Activated CD8-positive, alpha-beta T cell treated with anti-CD3 and anti-CD28 coated beads, Interleukin-2, amount 10 ng/mL, durations not matched to agents 7 days and 5 days (primary cell): ENCODE measurements around the gene EMB. TPM values are rescaled to one million over a fixed set of nuclear protein-coding genes. Genes with fewer than 3 reads are reported as not detected.
"Not testable (repeated sequence)": the region's sequence is repeated elsewhere in the genome, so short reads cannot be mapped to it uniquely, and the experiment has no call there.

Experiments
- ATAC-seq: fragments of 150-1000 bp; cut with Tn5 transposase; one replicate; pipeline ENCODE4 v1.10.0; 2021; ENCODE audit warnings: moderate library complexity
- CTCF ChIA-PET: fragments of 350-600 bp; sonication (Branson Sonifier 250); formaldehyde crosslinking; loops from one replicate; lab custom pipeline; 2021; ENCODE audit warnings: antibody characterized with exemption; lab: Charles Lee
- POLR2A ChIA-PET: fragments of 350-600 bp; sonication (Branson Sonifier 250); formaldehyde crosslinking; loops from one replicate; lab custom pipeline; 2021; ENCODE audit warnings: antibody characterized with exemption; lab: Charles Lee
- DNase-seq: peaks from one replicate; pipeline ENCODE4 v3.0.0-alpha.2; 2020
- H3K27ac Mint-ChIP-seq: one replicate; pipeline ENCODE4 v1.8.0; 2021; ENCODE audit warnings: mild to moderate bottlenecking, mixed read lengths
- H3K27me3 Mint-ChIP-seq: one replicate; pipeline ENCODE4 v1.8.0; 2021; ENCODE audit warnings: low read depth, mixed read lengths
- H3K36me3 Mint-ChIP-seq: one replicate; pipeline ENCODE4 v1.8.0; 2021; ENCODE audit warnings: low read depth, mixed read lengths
- H3K4me1 Mint-ChIP-seq: one replicate; pipeline ENCODE4 v1.8.0; 2021; ENCODE audit warnings: low read depth, mixed read lengths
- H3K4me3 Mint-ChIP-seq: one replicate; pipeline ENCODE4 v1.8.0; 2021; ENCODE audit warnings: mild to moderate bottlenecking, mixed read lengths
- H3K9me3 Mint-ChIP-seq: one replicate; pipeline ENCODE4 v1.8.0; 2022; ENCODE audit warnings: mixed read lengths; ENCODE audit not compliant: insufficient read depth
- total RNA-seq, 2 experiments: library from RNA; stranded (reverse); gene quantifications; one replicate each; pipeline ENCODE4 v1.2.3, GENCODE V29; 2021

EMB gene
- total RNA-seq, 2 experiments from 2014 or later, result 139 to 149 TPM

- ChIA-PET POLR2A (interaction anchor here (1.0 to 1.5 kb wide), 3 partner anchors 14 to 222 kb away, joined by 3 to 7 read pairs (median 4); no protein-coding TSS in a partner anchor), CTCF (interaction anchor here (1.0 kb wide), 2 partner anchors 93 to 306 kb away, joined by 3 read pairs; no protein-coding TSS in a partner anchor)
- H3K27ac Mint-ChIP-seq, result peak overlapping the region; percentile 97
- H3K36me3 Mint-ChIP-seq, result peaks cover 13% of the 10 kb centered on the region
- ATAC-seq (peak; percentile 32), DNase-seq (peak; percentile 59)
- no peaks in the 10 kb centered on the region for H3K27me3 Mint-ChIP-seq
- peaks cover 18% of the 10 kb centered on the region for H3K9me3 Mint-ChIP-seq
- peaks cover 66% of the 10 kb centered on the region for H3K4me1 Mint-ChIP-seq
- H3K4me3 Mint-ChIP-seq, result peak overlapping the region; percentile 74
Observed at GRCh38 chr5:50445296-50445949, 4.3 kb upstream of the EMB start.

DNA sequence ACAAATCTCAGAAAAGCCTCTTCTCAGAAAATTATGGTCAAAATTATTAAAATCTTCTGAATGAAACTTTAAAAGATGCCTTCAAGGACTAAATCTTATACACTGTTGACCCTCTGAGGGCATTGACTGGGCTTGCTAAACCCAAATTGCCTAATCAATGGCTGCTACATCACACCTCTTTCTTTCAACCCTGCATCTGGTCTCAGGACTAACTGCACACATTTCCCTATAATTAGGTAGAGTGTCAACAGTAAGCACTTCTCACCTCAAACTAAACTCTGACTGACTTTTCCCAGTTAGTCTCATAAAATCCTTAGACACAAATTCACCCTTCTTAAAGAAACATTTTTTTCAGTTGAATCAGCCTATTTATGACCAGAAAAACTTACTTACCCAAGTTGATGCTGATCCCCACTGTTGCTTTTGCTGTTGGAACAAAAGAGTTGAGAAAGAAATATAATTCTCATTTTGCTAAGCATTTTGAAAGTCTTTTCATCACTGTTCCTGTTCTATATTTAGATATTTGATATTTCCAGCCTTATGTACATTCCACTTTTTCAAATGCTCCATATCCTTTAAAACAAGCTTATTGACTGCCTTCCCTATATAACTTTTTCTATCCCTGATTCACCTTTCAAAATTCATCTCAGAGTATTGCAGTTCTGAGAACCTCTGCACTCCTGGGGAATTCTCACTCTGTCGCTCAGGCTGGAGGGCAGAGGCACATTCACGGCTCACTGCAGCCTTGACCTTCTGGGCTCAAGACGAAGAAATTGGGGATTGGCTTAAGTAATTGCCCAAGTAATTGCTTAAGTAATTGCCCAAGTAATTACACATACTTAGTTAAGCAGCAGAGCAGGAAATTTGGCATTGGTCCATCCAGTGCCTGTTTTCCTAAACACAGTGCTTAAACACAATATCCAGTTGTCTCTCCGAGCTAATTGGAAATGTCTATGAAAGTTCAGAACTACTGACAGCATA is 1.8 kb upstream of the EMB start:
- DNase-seq, H3K27ac Mint-ChIP-seq, ATAC-seq, H3K4me3 Mint-ChIP-seq, POLR2A ChIA-PET, H3K27me3 Mint-ChIP-seq: not testable (repeated sequence)
- CTCF ChIA-PET, result interaction anchor here (0.8 to 3.0 kb wide), 4 partner anchors 131 to 273 kb away, joined by 3 to 10 read pairs (median 4); no protein-coding TSS in a partner anchor
- H3K36me3 Mint-ChIP-seq, result peaks cover 29% of the 10 kb centered on the region
- peaks cover 10% of the 10 kb centered on the region for H3K9me3 Mint-ChIP-seq
- peaks cover 75% of the 10 kb centered on the region for H3K4me1 Mint-ChIP-seq

GRCh38 chr5:50441493-50441955 is 436 bp upstream of the EMB start:
- ATAC-seq (peak; percentile 9), DNase-seq (no peak)
- H3K27ac Mint-ChIP-seq, result peak overlapping the region; percentile 96
- H3K4me3 Mint-ChIP-seq, result peak overlapping the region; percentile 86
- ChIA-PET CTCF (interaction anchor here (0.8 to 3.0 kb wide), 18 partner anchors 11 to 311 kb away, joined by 3 to 11 read pairs (median 3); partner anchors contain the start of gene PARP8), POLR2A (interaction anchor here (0.6 to 2.6 kb wide), 11 partner anchors 10 to 303 kb away, joined by 3 to 29 read pairs (median 4); partner anchors contain the start of gene PARP8)
- peaks cover 3% of the 10 kb centered on the region for H3K9me3 Mint-ChIP-seq
- H3K4me1 Mint-ChIP-seq, result peaks cover 72% of the 10 kb centered on the region
- H3K36me3 Mint-ChIP-seq, result peaks cover 30% of the 10 kb centered on the region
- H3K27me3 Mint-ChIP-seq, result no peaks in the 10 kb centered on the region

- Mint-ChIP-seq H3K36me3 (peaks cover 37% of the 10 kb centered on the region), H3K4me3 (peak overlapping the region; percentile 86), H3K9me3 (no peaks in the 10 kb centered on the region), H3K27me3 (no peaks in the 10 kb centered on the region), H3K27ac (no peak overlapping the region), H3K4me1 (peaks cover 69% of the 10 kb centered on the region)
- ChIA-PET CTCF (interaction anchor here (1.1 to 1.8 kb wide), 3 partner anchors 74 to 317 kb away, joined by 3 to 9 read pairs (median 5); no protein-coding TSS in a partner anchor), POLR2A (no interaction called here)
- no peak for ATAC-seq
- DNase-seq, result no peak
Observed at GRCh38 chr5:50439221-50439620, 1.9 kb downstream of the EMB start.

DNA sequence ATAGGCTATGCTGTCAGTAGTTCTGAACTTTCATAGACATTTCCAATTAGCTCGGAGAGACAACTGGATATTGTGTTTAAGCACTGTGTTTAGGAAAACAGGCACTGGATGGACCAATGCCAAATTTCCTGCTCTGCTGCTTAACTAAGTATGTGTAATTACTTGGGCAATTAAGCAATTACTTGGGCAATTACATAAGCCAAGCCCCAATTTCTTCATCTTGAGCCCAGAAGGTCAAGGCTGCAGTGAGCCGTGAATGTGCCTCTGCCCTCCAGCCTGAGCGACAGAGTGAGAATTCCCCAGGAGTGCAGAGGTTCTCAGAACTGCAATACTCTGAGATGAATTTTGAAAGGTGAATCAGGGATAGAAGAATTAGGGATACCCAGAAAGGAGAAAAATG is 3.0 kb downstream of the EMB start:
- H3K4me3 Mint-ChIP-seq, CTCF ChIA-PET, DNase-seq, POLR2A ChIA-PET, H3K27me3 Mint-ChIP-seq, ATAC-seq, H3K9me3 Mint-ChIP-seq, H3K27ac Mint-ChIP-seq: not testable (repeated sequence)
- Mint-ChIP-seq H3K36me3 (peaks cover 40% of the 10 kb centered on the region), H3K4me1 (peaks cover 67% of the 10 kb centered on the region)

- Mint-ChIP-seq H3K36me3 (peaks cover 48% of the 10 kb centered on the region), H3K4me1 (peaks cover 67% of the 10 kb centered on the region), H3K27me3 (no peaks in the 10 kb centered on the region), H3K9me3 (no peaks in the 10 kb centered on the region), H3K27ac (no peak overlapping the region), H3K4me3 (no peak overlapping the region)
- DNase-seq (no peak), ATAC-seq (no peak)
- POLR2A ChIA-PET, result no interaction called here
- CTCF ChIA-PET, result no interaction called here
Observed at GRCh38 chr5:50435168-50435567, 5.9 kb downstream of the EMB start.

- not testable (repeated sequence) for H3K4me3 Mint-ChIP-seq, ATAC-seq, H3K9me3 Mint-ChIP-seq, DNase-seq, H3K27me3 Mint-ChIP-seq
- ChIA-PET POLR2A (interaction anchor here (1.1 to 1.2 kb wide), 2 partner anchors 10 to 14 kb away, joined by 4 read pairs; no protein-coding TSS in a partner anchor), CTCF (interaction anchor here (0.7 kb wide), 1 partner anchor 10 kb away, joined by 4 read pairs; the partner anchor contains the start of gene EMB)
- Mint-ChIP-seq H3K36me3 (peaks cover 49% of the 10 kb centered on the region), H3K27ac (peak overlapping the region; percentile 64), H3K4me1 (peaks cover 61% of the 10 kb centered on the region)
Observed at GRCh38 chr5:50431133-50431904, 9.8 kb downstream of the EMB start.

- H3K27me3 Mint-ChIP-seq, H3K4me3 Mint-ChIP-seq, H3K27ac Mint-ChIP-seq, ATAC-seq, POLR2A ChIA-PET, DNase-seq: not testable (repeated sequence)
- Mint-ChIP-seq H3K9me3 (peaks cover 15% of the 10 kb centered on the region), H3K4me1 (peaks cover 31% of the 10 kb centered on the region), H3K36me3 (peaks cover 78% of the 10 kb centered on the region)
- CTCF ChIA-PET, result interaction anchor here (1.4 kb wide), 1 partner anchor 18 kb away, joined by 6 read pairs; the partner anchor contains the start of gene EMB
Observed at GRCh38 chr5:50423100-50423799, 17.8 kb downstream of the EMB start.

DNA sequence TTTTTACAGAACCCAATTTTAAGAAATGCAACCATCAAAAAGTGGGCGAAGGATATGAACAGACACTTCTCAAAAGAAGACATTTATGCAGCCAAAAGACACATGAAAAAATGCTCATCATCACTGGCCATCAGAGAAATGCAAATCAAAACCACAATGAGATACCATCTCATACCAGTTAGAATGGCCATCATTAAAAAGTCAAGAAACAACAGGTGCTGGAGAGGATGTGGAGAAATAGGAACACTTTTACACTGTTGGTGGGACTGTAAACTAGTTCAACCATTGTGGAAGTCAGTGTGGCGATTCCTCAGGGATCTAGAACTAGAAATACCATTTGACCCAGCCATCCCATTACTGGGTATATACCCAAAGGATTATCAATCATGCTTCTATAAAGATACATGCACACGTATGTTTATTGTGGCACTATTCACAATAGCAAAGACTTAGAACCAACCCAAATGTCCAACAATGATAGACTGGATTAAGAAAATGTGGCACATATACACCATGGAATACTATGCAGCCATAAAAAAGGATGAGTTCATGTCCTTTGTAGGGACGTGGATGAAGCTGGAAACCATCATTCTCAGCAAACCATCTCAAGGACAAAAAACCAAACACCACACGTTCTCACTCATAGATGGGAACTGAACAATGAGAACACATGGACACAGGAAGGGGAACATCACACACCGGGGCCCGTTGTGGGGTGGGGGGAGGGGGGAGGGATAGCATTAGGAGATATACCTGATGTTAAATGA is 19.7 kb downstream of the EMB start:
- ATAC-seq, CTCF ChIA-PET, POLR2A ChIA-PET, DNase-seq, H3K27me3 Mint-ChIP-seq, H3K27ac Mint-ChIP-seq, H3K4me3 Mint-ChIP-seq: not testable (repeated sequence)
- Mint-ChIP-seq H3K36me3 (peaks cover 73% of the 10 kb centered on the region), H3K4me1 (peaks cover 34% of the 10 kb centered on the region), H3K9me3 (peaks cover 15% of the 10 kb centered on the region)
